Measurements from ENCODE around the gene TMEM18. TPM values are rescaled to one million over a fixed set of nuclear protein-coding genes. Genes with fewer than 3 reads are reported as not detected.

TMEM18 gene
- total RNA-seq, 1 donor from 2014 or later = 23.3 TPM

DNA sequence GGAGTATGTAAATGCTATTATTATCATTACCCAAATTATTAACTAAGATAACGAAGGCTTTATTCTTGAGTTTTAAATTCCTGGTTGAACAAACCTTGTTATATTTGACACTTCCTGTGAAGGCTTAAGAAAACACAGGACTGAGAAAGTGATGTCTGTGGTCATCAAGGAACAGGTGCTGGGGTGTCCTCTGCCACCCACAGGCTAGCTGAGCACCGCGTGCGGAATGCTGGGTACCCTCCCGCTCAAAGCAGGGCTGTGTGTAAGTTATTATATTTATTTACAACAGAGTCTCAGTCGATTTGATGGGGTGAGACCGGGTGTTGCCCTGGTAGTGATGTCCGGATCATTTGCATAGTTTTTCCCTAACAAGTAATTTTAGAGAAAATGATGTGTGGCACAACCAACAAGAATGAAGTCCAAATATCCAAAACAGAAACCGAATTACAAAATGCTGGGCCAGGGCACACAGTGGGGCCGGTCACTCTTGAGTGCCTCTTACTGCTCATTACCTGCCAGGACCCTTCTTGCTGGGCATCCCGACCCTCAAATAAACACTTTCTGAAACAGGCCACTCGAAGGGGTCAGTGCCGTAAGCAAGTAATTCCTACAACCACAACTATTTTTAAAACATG is 49.2 kb downstream of the TMEM18 start:
- intact Hi-C loops (cut with DNase I) = no loop called here
- TF ChIP-seq, protein P1, sequence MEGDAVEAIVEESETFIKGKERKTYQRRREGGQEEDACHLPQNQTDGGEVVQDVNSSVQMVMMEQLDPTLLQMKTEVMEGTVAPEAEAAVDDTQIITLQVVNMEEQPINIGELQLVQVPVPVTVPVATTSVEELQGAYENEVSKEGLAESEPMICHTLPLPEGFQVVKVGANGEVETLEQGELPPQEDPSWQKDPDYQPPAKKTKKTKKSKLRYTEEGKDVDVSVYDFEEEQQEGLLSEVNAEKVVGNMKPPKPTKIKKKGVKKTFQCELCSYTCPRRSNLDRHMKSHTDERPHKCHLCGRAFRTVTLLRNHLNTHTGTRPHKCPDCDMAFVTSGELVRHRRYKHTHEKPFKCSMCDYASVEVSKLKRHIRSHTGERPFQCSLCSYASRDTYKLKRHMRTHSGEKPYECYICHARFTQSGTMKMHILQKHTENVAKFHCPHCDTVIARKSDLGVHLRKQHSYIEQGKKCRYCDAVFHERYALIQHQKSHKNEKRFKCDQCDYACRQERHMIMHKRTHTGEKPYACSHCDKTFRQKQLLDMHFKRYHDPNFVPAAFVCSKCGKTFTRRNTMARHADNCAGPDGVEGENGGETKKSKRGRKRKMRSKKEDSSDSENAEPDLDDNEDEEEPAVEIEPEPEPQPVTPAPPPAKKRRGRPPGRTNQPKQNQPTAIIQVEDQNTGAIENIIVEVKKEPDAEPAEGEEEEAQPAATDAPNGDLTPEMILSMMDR (IDR thresholded peaks at IDR 0.05) = no peak
- Histone ChIP-seq H3K36me3 (no peaks in the 10 kb centered on the region), H3K4me3 (no peak overlapping the region), H3K4me1 (no peaks in the 10 kb centered on the region), H3K27me3 (ENCODE audit: low read depth) (no peaks in the 10 kb centered on the region), H3K9me3 (no peaks in the 10 kb centered on the region), H3K27ac (no peak overlapping the region)
- DNase-seq = no peak
- ATAC-seq = no peak

DNA sequence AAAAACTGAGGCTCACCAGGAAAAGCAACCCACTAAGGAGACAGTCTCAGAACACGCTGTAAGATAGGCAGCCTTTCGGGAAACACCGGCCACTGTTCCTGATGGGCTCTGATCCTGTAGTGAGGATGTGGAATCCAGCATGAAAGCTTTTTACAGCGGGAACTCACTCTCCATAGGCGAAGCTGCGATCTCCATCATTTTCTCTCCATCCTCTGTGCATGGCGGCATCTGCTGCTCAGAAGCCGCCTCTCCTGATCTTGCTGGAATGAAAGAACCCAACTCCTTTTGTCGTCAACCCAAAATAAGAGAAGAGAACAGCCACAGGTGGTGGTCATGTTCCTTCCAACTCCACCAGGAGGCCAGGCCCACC is 49.9 kb downstream of the TMEM18 start:
- Histone ChIP-seq H3K36me3 (no peaks in the 10 kb centered on the region), H3K4me3 (no peak overlapping the region), H3K4me1 (no peaks in the 10 kb centered on the region), H3K9me3 (no peaks in the 10 kb centered on the region), H3K27ac (no peak overlapping the region), H3K27me3 (ENCODE audit: low read depth) (no peaks in the 10 kb centered on the region)
- DNase-seq (no peak), ATAC-seq (no peak)
- intact Hi-C loops (cut with DNase I) = no loop called here
- TF ChIP-seq, protein P1 (IDR thresholded peaks at IDR 0.05) = no peak

DNA sequence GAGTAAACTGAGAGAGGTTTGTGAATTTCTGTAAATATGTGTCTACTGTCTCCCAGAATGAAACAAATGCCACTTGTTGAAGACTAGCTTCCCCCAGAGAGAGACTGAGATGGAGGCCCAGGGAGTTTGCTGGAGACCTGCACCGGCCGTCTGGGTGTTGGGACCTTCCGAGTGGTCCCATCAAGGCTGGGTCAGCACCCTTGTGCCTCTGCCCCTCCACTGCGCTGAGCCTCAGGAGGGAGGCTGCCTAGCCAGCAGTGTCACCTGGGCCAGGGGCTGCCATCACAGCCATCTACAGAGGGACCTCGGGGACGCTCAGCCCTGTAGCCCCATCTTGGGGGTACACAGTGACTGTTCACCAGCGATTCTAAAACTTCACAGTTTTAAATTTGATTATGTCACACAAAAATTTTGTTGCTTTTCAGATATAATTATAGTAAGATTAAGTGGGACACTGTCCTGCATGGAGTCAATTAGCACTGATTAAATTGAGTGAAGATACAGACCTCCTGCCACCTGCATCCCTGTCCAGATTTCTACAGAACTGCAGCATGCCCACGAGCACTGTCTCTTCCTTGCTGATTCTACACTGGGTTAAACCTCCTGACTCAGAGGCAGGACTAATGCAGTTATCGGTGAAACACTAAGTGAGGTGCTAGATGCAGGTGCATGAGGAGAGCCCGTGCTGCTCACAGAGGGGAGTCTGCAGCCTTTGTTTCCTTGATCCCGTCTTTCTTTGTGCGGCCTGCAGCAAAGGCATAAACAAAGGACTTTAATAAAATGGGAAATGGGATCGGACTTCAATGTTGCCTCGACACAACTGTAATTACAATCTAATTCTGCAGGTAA is 50.5 kb downstream of the TMEM18 start:
- Histone ChIP-seq H3K9me3 (no peaks in the 10 kb centered on the region), H3K4me3 (no peak overlapping the region), H3K27ac (no peak overlapping the region), H3K27me3 (ENCODE audit: low read depth) (no peaks in the 10 kb centered on the region), H3K4me1 (no peaks in the 10 kb centered on the region), H3K36me3 (no peaks in the 10 kb centered on the region)
- intact Hi-C loops (cut with DNase I) = no loop called here
- DNase-seq (no peak), ATAC-seq (peak in 1 of 2 donors; percentile 25)
- TF ChIP-seq, protein P1 (IDR thresholded peaks at IDR 0.05) = no peak

DNA sequence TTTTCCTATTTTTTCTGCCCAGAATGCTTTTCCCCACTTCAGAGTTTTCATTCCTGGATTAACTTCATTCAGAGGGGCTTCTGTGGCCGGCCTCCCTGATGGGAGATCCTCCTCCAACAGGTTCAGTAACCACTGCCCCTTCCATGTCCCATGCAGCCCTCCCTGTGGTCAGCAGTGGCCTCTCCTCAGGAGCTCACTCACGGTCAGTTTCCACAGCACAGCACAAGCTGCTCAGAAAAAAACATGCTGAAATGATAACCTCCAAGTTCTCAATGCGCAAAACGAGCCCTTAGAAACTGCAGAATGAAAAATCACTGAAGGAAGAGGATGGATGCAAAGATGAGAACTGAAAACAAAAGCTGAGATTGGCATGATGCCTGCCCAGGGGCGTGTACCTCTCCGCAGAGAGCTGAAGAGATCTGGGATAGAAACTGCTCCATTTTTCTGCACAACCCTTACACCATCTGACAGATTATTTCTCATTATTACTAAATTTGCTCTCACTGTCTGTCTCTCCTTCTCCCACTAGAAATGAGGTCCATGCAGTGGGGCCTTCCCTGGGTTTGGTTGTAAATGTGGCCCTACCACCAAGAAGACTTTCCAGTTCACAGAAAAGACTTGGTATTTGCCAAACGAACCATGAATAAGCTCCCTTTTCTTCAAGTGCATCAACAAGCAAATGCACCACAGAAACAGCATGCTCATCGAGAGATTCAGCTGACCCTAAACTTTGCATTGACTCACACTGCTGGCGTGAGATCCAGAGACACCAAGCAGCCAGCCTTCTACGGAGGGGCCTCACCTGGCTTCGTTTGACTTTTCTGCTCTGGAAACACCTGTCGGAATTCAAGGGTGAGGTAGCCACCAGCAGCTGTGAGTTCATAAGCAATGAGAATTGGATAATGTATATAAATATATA is 51.5 kb downstream of the TMEM18 start:
- no peaks in the 10 kb centered on the region for H3K36me3 ChIP-seq
- intact Hi-C loops (cut with DNase I) = no loop called here
- H3K4me1 ChIP-seq = no peaks in the 10 kb centered on the region
- no peaks in the 10 kb centered on the region for H3K9me3 ChIP-seq
- H3K4me3 ChIP-seq = no peak overlapping the region
- no peak overlapping the region for H3K27ac ChIP-seq
- ATAC-seq (no peak), DNase-seq (no peak)
- TF ChIP-seq, protein P1 (IDR thresholded peaks at IDR 0.05) = no peak
- H3K27me3 ChIP-seq (ENCODE audit: low read depth) = no peaks in the 10 kb centered on the region

DNA sequence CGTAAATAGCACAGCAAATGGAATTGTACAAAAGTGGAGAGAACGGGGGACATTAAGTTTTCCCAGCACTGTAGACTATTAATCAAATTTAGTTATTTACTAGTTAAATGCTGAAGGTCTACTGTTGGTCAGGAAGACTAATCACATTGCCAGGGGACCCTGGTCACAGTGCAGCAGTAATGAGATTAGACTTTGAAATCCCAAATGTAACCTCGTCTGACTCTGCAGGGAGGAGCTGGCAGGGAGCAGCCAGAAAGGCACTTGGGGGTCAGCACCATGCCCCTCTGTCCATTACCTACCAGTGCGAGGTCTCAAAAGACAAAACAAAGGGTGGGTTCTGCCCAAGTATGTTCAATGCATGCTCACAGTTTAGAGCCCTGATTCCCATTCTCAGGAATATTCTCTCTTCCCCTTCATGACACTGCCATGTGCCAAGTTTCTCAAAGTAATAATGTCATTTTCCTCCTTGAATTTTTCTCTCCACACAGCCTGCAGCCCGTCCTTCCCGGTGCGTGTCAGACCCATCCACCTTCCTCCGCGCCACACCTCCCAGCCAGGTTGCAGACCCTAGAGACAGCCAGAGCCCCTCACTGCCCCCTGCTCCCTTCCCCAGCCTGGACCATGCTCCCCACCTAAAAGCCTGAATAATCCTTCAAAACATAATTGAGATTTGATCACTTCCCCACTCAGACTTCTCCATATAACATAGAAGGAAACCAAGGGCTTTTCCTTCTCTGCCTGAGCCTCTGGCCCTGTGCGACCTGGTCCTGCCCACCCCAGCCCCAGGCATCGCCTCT is 52.5 kb downstream of the TMEM18 start:
- no peak overlapping the region for H3K27ac ChIP-seq
- DNase-seq = no peak
- no peaks in the 10 kb centered on the region for H3K4me1 ChIP-seq
- H3K9me3 ChIP-seq = no peaks in the 10 kb centered on the region
- H3K4me3 ChIP-seq = no peak overlapping the region
- H3K36me3 ChIP-seq = no peaks in the 10 kb centered on the region
- TF ChIP-seq, protein P1 (IDR thresholded peaks at IDR 0.05) = no peak
- no peak for ATAC-seq
- intact Hi-C loops (cut with DNase I) = no loop called here
- H3K27me3 ChIP-seq (ENCODE audit: low read depth) = no peaks in the 10 kb centered on the region
